ENCODE results near the gene LRP6. TPM values are rescaled to one million over a fixed set of nuclear protein-coding genes. Genes with fewer than 3 reads are reported as not detected.
A peak's percentile ranks its signal among the peaks of the same experiment; 100 is the strongest.
"Not testable (repeated sequence)": the region's sequence is repeated elsewhere in the genome, so short reads cannot be mapped to it uniquely, and the experiment has no call there.

The LRP6 gene
- total RNA-seq, 2 donors from 2014 or later = 20.9 to 30.3 TPM

DNA sequence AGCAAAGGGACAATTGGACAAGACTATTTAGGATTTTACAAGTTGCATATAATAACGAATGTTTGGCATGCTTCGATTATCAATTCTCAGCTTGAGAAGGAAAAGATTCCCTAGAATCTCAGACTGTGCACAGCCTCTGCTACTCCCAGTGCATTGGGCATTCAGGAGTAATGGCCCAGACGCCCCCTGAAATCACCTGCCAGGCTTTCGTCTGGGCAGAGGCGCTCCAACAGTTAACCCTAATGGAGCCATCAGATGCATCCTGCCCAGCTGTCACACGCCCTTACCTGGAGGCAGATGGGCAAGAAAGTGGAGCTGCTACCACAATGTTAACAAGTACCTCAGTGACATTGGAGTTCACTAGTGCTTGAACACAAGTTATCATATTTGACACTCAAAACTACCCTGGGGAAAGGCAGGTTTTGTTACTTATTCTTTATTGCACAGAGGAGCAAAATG, 927 bp upstream of the LRP6 start:
- intact Hi-C loops (cut with DNase I) = loop anchor here in 1 of 2 donors (10.0 kb wide), 2 partner anchors 63 to 93 kb away; no protein-coding TSS in a partner anchor
- ATAC-seq = no peak
- no peak for DNase-seq

DNA sequence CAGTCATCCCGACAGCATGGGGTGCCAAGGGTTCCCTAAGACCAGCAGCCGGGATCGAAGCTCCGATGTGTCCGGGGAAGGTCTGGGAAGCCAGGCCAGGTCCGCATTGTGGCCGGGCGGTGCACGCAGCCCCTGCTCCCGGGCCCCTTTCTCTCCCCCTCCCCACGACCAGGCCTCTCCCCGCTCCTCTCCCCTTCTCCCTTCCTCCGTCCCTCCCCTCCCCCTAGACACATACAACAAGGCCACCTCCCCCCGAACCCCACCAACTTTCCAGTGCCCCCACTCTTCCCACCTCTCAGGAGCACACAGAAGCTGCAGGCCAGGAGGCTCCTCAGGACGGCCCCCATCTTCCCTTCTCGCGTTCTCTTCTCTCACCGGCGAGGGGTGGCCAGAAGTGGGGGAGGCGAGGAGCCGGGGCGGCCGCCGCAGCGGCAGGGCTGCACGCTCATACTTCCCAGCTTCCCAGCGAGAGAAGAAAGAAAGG, 413 bp downstream of the LRP6 start:
- intact Hi-C loops (cut with DNase I) = loop anchor here in 1 of 2 donors (10.0 kb wide), 2 partner anchors 62 to 92 kb away; no protein-coding TSS in a partner anchor
- ATAC-seq = peak; percentile 6 to 38
- peak; percentile 25 for DNase-seq

DNA sequence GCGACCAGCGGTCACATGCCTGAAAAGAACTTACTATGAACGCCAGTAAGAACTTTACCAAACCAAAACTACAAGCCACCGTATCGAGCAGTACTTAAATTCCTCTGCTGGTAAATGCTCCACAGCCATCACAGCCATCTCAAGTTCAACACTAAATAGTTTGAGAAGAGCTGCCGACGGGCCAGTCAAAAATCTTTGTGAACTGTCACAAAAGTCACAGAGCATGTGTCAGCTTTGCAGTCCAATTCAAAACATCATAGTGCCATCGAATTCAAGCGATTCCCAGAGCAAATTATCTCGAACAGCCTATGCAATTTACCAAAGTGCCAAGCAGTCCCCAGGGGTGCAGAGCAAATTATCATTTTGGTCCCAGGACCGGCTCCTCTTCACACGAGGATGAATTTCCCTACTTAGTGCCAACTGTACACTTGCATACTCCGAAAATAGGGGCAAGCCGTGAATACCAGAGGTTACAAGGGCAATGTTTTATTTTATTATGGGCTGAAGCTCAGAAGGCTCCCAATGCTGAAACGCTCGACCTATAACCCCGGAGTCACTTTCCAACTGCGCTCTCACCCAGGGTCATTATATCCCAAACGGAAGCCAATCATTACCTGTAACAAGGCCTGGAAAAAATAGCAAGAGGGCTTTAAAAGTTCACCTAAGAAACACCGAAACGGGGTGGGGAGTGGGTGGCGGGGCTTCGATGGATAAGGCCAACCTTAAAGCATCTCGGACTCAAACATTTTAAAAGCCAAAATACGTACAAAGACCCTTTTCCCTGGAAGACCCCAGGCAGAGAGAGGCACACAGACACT, 1.1 kb downstream of the LRP6 start:
- DNase-seq (no peak), ATAC-seq (no peak)
- intact Hi-C loops (cut with DNase I) = loop anchor here in 1 of 2 donors (10.0 kb wide), 2 partner anchors 61 to 91 kb away; no protein-coding TSS in a partner anchor

DNA sequence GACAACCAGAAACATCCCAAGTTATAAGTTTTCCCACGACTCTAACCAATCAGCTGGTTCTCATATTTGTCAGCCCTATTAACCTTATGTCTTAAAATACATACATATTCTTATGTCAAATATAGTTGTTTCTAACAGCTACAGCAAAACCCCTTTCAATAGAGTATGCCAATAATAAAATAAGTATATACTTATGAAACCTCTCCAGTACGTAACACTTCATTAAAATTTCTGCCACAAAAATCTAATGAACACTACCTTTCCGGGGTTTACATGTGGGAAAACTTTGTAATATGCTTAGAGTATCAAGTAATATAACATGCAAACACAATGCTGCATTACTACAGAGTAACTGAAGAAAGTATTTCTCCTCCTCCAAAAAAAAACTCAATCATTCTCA, 1.8 kb downstream of the LRP6 start:
- no peak for DNase-seq
- intact Hi-C loops (cut with DNase I) = loop anchor here in 1 of 2 donors (10.0 kb wide), 2 partner anchors 60 to 90 kb away; no protein-coding TSS in a partner anchor
- no peak for ATAC-seq

DNA sequence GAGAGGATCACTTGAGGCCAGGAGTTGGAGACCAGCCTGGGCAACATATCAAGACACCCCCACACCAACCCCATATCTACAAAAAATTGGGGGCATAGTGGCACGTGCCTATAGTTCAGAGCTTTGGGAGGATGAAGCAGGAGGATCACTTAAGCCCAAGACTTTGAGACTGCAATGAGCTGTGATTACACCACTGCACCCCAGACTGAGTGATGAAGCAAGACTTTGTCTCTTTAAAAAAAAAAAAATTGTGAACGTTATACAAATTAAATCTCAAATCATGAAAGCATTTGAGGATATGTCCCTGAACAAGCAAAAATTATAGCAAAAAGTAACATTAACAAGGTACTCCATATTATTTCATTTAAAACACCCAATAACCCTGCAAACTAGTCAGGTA, 2.9 kb downstream of the LRP6 start:
- intact Hi-C loops (cut with DNase I) = loop anchor here in 1 of 2 donors (10.0 kb wide), 2 partner anchors 59 to 89 kb away; no protein-coding TSS in a partner anchor
- DNase-seq (no peak), ATAC-seq (no peak)

DNA sequence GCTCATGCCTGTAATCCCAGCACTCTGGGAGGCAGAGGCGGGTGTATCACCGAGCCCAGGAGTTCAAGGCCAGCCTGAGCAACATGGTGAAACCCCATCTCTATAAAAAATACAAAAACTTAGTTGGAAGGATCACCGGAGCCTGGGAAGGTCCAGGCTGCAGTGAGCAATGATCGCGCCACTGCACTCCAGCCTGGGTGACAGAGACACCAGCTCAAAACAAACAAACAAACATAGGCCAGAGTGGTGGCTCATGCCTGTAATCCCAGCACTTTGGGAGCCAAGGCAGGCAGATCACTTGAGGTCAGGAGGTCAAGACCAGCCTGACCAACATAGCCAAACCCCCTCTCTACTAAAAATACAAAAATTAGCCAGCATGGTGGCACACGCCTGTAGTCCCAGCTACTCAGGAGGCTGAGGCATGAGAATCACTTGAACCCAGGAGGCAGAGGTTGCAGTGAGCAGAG, 10.5 kb downstream of the LRP6 start:
- DNase-seq; intact Hi-C loops (cut with DNase I); ATAC-seq: not testable (repeated sequence)

DNA sequence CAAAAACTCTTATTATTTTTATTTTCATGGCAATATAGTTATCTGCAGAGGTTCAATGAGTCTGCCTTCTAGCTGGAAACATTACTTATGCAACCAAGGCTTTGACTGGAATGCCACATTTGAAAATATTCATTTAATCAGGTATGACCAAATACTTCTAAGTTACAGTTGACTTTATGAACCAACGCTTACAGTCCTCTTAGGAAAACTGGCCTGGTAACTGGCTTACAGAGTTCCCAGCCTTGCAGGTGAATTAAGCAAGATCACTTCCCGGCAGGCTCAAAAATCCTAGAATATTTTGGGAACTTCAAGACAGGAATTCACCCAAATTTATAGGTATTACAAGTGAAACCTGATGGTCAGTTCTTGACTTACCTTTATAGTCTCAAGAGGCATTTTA, 12.3 kb downstream of the LRP6 start:
- ATAC-seq (no peak), DNase-seq (no peak)
- intact Hi-C loops (cut with DNase I) = no loop called here

DNA sequence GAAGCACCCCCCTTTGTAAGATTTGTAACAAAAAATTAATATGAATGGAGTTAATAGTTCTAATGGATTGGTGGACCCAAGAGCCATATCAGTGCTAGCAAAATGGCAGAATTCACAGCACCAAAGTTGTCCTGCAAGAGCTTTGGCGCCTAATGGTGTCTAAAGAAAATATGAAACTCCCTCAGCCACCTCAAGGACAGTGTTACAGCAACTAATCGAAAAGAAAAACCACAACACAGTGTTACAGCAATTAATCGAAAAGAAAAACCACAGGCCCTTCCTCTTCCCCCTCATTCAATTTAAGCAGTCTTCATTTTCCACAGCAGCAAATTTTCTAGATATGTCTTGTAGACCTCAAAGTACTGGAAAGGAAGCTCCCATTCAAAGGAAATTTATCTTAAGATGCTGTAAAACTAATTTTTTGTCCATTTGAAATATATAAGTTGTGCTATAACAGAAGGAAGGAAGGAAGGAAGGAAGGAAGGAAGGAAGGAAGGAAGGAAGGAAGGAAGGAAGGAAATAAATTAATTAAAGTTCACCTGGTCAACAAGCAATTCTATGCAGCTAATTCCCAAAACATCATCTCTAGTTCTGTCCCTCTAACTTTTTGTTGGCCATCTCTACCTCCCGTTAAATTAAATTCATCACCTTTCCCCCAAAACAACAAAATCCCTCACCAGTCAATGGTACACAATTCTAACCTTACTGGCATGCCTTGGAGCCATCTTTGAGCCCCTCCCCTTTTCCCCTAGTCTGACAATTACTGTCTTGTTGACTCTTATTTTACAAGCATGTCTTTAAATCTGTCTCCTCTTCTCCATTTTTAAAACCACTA, 17.4 kb downstream of the LRP6 start:
- intact Hi-C loops (cut with DNase I) = no loop called here
- ATAC-seq (no peak), DNase-seq (no peak)

DNA sequence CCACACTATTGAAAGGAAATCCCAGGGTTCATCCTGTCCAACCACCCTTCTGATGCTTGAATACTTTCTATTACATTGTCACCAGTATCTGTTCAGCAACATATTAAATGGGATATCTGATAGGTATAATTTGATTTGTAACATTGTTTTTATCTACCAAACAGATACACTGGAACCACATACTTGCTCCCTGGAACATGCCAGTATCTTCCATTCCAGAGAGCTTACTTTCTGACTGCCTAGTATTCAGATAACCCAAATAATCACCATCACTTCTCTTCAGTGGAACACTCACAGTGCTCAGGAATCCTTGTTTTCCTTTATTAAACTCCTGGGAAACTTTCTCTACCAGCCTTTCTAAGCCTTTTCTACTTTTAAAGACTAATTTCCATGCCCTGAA, 19.3 kb downstream of the LRP6 start:
- DNase-seq (no peak), ATAC-seq (no peak)
- intact Hi-C loops (cut with DNase I) = no loop called here

DNA sequence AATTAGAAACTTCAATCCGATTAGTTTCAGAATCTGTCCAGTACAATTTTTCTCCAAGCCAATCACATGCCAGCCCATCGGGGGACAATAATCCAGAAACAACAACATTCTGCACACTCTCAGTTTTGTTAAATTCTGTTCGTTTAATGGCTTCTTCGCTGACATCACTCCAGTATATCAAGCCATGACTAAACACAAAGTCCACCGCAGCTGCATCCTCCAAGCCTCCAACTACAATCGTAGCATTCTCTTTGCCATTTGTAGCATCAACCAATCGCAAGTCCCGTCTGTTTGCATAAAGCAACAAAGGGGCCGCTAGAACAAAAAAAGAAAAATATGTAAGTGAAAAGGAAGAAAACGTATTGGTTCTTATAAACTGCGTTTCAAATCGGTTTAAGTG, 22.5 kb downstream of the LRP6 start:
- DNase-seq (no peak), ATAC-seq (no peak)
- intact Hi-C loops (cut with DNase I) = no loop called here

DNA sequence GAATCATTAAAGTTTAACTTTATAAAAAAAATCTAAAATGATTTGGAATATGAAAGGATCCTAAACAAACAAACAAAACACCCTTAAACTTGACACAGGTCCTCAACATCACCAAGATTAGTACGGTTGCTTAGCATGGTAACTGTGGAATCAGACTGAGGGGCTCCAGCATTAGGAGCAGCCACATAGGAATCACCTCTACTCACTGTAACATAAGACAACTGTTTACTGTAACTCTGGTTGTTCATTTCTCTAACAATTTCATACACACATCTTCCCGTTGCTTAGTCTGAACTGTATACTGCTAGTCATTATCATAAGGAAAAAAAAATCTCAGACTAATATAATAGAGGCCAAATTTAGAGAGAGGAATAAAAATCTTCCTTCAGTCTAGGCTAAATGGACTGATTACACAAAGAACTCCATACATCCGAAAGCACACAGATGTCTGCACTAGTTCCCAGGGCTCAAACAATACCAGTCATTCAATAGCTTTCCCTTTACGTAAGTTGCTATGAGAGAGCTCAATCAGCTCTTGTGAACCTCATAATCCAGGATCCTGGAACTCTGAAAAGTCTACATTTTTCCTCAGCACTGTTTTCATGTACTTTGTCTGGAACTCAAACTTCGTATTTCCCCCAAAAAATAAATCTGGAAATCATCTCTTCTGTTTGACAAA, 26.0 kb downstream of the LRP6 start:
- intact Hi-C loops (cut with DNase I) = no loop called here
- DNase-seq = no peak
- ATAC-seq = peak in 1 of 2 donors; percentile 55

DNA sequence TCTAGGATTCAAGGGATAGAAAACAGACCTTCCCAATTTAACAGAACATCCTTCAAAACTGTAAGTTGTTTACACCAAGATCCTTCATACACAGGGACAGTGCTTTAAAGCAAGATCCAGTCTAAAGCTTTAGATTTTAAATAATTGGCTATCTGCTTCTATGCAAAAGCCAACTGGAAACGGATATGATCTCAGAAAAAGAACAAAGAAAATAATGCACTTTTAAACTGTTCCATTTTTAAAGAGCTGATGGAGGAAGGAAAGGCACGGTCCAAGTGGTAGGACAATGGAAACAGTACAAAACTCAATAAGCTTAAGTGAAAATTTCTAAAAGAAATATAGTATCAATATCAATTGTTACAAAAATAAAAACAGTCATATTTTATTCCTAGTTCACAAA, 27.7 kb downstream of the LRP6 start:
- ATAC-seq (no peak), DNase-seq (no peak)
- intact Hi-C loops (cut with DNase I) = no loop called here

DNA sequence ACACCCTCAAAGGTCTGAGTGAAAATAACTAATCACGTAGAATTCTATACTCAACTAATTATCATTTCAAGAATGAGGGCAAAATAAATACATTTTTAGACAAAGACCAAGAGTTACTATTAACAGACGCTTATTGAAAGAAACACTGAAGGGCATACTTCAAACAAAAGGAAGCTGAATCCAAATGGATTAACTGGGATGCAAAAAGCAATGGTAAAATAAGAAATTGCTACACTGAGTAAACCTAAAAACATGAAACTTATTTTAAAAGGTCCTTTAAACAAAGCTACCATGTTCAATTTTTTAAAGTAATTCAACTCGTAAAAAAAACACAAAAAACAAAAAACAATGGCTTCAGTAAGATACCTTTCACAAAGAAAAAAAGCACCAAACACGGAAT, 28.2 kb downstream of the LRP6 start:
- ATAC-seq (no peak), DNase-seq (no peak)
- intact Hi-C loops (cut with DNase I) = no loop called here

DNA sequence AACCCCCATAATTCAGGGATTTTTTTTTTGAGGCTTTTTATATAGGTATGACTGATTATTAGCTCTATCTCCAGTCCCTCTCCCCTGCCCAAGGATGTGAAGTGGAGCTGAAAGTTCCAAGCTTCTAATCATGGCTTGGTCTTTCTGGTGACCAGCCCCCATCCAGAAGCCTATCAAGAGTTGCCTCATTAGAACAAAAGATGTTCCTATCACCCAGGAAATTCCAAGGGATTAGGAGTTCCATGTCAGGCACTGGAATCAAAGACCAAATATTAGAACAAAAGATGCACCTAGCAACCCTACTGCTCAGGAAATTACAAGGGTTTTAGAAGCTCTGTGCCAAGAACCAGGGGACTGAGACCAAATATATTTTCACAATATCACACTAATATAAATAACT, 29.9 kb downstream of the LRP6 start:
- no peak for DNase-seq
- intact Hi-C loops (cut with DNase I) = no loop called here
- no peak for ATAC-seq

DNA sequence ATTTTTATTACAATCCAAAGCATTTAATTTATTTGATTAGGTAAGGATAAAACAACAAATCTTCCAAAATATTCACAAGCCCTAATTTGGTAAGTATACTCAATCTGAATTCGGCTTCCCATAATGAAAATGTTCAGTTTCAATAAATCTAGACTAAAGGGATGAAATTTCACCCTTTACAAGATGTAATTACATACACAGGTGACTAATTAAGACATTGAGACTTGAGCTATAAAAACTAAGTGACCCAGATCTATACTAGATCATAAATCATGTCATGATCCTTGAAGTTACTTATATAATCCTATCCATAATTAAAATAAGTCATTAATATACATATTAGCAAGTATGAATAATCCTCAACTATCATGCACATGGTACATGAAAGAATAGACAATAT, 36.6 kb downstream of the LRP6 start:
- DNase-seq (no peak), ATAC-seq (no peak)
- intact Hi-C loops (cut with DNase I) = no loop called here

DNA sequence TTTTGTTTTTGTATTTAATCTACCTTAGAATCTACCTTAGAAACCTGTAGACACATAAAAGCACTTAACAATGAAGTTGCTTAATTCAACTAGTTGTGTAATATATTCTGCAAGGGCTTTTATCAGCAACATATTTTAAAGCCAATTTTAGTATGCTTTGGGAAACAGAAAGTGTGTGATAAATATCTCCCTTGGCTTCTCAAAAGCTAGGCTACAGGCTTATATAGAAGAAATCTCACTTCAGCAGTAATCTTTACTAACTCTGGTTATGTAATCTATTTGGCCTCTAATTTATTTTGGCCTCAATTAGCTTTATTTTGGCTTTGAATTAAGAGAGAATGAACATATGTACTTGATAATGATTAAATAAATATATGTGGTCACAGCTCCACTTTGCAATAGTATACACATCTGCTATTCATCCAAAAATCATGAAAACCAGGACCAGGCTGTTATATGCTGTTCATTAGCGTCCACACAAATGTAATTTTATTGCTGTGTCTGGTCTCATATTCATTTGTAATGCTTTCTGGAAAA, 37.2 kb downstream of the LRP6 start:
- ATAC-seq (no peak), DNase-seq (no peak)
- intact Hi-C loops (cut with DNase I) = no loop called here

DNA sequence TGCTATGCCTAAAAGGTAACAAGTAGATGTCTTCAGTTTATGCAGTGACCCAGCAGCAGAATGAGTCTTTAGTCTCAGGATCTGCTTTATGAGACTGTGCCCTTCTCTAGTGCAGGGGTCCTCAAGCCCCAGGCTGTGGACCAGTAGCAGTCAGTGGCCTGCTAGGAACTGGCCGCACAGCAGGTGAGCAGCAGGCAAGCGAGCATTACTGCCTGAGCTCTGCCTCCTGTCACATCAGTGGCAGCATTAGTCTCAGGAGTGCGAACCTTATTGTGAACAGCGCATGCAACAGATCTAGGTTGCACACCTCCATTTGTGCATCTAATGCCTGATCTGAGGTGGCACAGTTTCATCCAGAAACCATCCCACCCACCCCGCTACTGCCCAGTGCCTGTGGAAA, 38.4 kb downstream of the LRP6 start:
- intact Hi-C loops (cut with DNase I) = no loop called here
- DNase-seq (no peak), ATAC-seq (no peak)

DNA sequence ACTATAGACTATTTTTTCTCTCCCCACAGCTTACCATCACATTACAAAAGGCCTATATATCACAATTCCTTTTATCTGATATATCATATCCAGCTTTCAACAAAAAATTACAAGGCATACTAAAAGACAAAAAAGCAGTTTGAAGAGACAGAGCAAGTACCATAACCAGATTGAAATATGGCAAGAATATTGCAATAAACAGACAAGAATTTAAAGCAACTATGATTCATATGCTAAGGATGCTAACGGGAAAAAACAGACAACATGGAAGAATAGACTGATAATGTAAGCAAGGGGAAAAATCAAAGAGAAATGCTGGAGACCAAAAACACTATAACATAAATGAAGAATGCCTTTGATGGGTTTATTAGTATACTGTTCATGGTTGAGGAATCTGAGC, 40.7 kb downstream of the LRP6 start:
- intact Hi-C loops (cut with DNase I) = no loop called here
- no peak for ATAC-seq
- no peak for DNase-seq

Data from left cardiac atrium (tissue), 4 donors.